ENCODE results near the gene ISYNA1. TPM values are rescaled to one million over a fixed set of nuclear protein-coding genes. Genes with fewer than 3 reads are reported as not detected.
A peak's percentile ranks its signal among the peaks of the same experiment; 100 is the strongest.

Gene ISYNA1
- total and polyA plus RNA-seq, 10 of the 15 experiments (the other 5 are each of a cell fraction or from before 2014, with no cell fraction given), result 1.9 to 37.0 (median 9.1) TPM

DNA sequence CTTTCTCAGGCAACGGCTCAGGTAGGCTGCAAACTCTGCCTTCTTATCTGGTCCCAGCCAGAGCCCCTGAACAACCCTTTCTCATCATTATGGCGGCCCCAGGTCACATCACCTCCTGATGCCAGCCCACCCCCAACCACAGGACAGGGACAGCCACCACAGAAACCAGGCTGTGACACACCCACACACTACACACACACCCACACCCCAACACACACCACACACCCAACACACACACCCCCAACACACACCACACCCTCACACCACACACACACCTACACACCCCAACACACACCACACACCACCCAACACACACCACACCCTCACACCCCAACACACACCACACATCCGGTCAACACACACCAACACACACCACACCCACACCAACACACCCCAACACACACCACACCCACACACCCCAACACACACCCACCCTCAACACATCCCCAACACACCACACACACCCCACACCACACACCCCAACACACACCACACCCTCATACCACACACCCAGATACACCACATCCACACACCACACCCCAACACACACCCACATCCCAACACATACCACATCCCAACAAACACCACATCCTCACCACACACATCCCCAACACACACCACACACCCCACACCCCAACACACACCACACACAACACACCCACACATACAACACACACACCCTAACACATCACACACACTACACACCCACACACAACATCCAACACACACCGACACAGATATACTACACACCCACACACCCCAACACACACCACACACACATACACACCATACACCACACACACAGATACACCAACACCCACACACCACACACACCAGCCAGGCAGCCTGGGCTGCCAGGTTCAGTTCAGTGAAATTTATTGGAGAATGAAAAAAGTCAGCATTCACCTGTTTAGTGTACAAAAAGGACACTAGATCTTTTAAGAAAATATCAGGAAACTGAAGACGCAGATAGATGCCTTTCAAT lies 4.2 kb upstream of the ISYNA1 start:
- ChIA-PET RAD21 (ENCODE audit: unreplicated experiment) (no interaction called here), CTCF (interaction anchor here (0.9 to 1.0 kb wide), 2 partner anchors 9 to 241 kb away, joined by 3 to 7 read pairs; partner anchors contain the start of gene CRTC1), SMC1A (ENCODE audit: uncharacterized antibody, unreplicated experiment) (no interaction called here), POLR2A (no interaction called here)
- no peak for DNase-seq (ENCODE audit: low read depth, low spot score)
- no peak overlapping the region for H3K27ac ChIP-seq (ENCODE audit: control insufficient read depth, insufficient read depth)
- H3K36me3 ChIP-seq (ENCODE audit: control insufficient read depth in 2 of 2, insufficient read depth in 2 of 2, low read length in 1 of 2), result peaks cover 3 to 23% of the 10 kb centered on the region in 2 experiments; a peak in 3 of 4 replicates
- no TSS peak for BruUV-seq (replicated peaks)
- no peak overlapping the region for H2AFZ ChIP-seq (ENCODE audit: control insufficient read depth, low read depth, low read length)
- H3K9ac ChIP-seq (ENCODE audit: control insufficient read depth, insufficient read depth, low read length), result no peak overlapping the region
- FAIRE-seq, result peak; percentile 94
- intact Hi-C loops (cut with micrococcal nuclease; ENCODE audit: unreplicated experiment) (no loop called here), in situ Hi-C loops (cut with MboI) (no loop called here)
- H3K4me3 ChIP-seq, result no peak overlapping the region
- H3K9me3 ChIP-seq (replicated peaks; ENCODE audit: control insufficient read depth, insufficient read depth, low read length), result no peaks in the 10 kb centered on the region
- ATAC-seq, result peak; percentile 9; the same call in 2 of the 3 replicates
- H4K20me1 ChIP-seq (ENCODE audit: control insufficient read depth, insufficient read depth), result no peaks in the 10 kb centered on the region; the same call in 1 of the 2 replicates
- H3K79me2 ChIP-seq (ENCODE audit: control insufficient read depth, insufficient read depth, low read length), result no peaks in the 10 kb centered on the region
- TF ChIP-seq SREBF1 (IDR thresholded peaks at IDR 0.05; ENCODE audit: low read length) (no peak), NBN (IDR thresholded peaks at IDR 0.05) (0 out of 2 replicates have a peak, but pooled peaks have one; percentile 35), RB1 (IDR thresholded peaks at IDR 0.05; ENCODE audit: borderline replicate concordance) (no peak), HDGF (IDR thresholded peaks at IDR 0.05) (no peak), TCF12 (IDR thresholded peaks at IDR 0.05; ENCODE audit: low read depth, low read length) (no peak), NFIC (IDR thresholded peaks at IDR 0.05; ENCODE audit: low read depth, low read length) (no peak), ZNF622 (IDR thresholded peaks at IDR 0.05) (no peak), POLR2AphosphoS5 (IDR thresholded peaks at IDR 0.05; ENCODE audit: low read length) (peak; percentile 45; the same call in 1 of the 2 replicates), SRF (IDR thresholded peaks at IDR 0.05; ENCODE audit: low read depth in 2 of 2, low read length in 2 of 2) (no peak), RUNX3 (IDR thresholded peaks at IDR 0.05; ENCODE audit: low read length) (peak; percentile 32; the same call in 1 of the 2 replicates), SPI1 (IDR thresholded peaks at IDR 0.05; ENCODE audit: borderline replicate concordance, insufficient read depth, low read depth, low read length) (no peak), ATF7 (IDR thresholded peaks at IDR 0.05; ENCODE audit: low read depth) (peak; percentile 35; the same call in 1 of the 2 replicates)
- TF ChIP-seq, protein P1, sequence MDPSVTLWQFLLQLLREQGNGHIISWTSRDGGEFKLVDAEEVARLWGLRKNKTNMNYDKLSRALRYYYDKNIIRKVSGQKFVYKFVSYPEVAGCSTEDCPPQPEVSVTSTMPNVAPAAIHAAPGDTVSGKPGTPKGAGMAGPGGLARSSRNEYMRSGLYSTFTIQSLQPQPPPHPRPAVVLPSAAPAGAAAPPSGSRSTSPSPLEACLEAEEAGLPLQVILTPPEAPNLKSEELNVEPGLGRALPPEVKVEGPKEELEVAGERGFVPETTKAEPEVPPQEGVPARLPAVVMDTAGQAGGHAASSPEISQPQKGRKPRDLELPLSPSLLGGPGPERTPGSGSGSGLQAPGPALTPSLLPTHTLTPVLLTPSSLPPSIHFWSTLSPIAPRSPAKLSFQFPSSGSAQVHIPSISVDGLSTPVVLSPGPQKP (IDR thresholded peaks at IDR 0.05; ENCODE audit: low read depth, low read length), result no peak
- no peak overlapping the region for H3K4me2 ChIP-seq (ENCODE audit: control insufficient read depth, insufficient read depth)
- WGBS (ENCODE audit: insufficient coverage, insufficient replicate concordance, low lambda C conversion rate, missing lambda C conversion rate), result 63% methylated on average over 4 of the region's 5 CpGs
- no peaks in the 10 kb centered on the region for H3K27me3 ChIP-seq (replicated peaks in 1 of 2; ENCODE audit: control insufficient read depth in 2 of 2, insufficient read depth in 2 of 2, low read length in 1 of 2)
- peaks cover 3% of the 10 kb centered on the region; the same call in 1 of the 2 replicates for H3K4me1 ChIP-seq (ENCODE audit: control insufficient read depth, insufficient read depth, low read length)
